Measurements from ENCODE around the gene MYO1C.
"Not testable (repeated sequence)": the region's sequence is repeated elsewhere in the genome, so short reads cannot be mapped to it uniquely, and the experiment has no call there.

Gene MYO1C

GRCh38 chr17:1452836-1453235, 39.6 kb downstream of the MYO1C start:
- Histone ChIP-seq H2BK120ac (ENCODE audit: insufficient read depth, low read length, poor library complexity) (no peak overlapping the region), H3K4me2 (ENCODE audit: low read length) (no peak overlapping the region), H3K23ac (ENCODE audit: low read length) (no peak overlapping the region), H3K4me3 (ENCODE audit: low read depth, low read length) (no peak overlapping the region), H3K27me3 (ENCODE audit: insufficient read depth, low read length) (no peaks in the 10 kb centered on the region), H2BK12ac (ENCODE audit: low read length) (no peak overlapping the region), H2AK5ac (ENCODE audit: low read length) (no peak overlapping the region), H2BK5ac (ENCODE audit: low read depth, low read length, poor library complexity) (no peak overlapping the region), H3K4ac (ENCODE audit: low read depth, low read length) (peak overlapping the region; percentile 89), H3K9me3 (ENCODE audit: insufficient read depth, low read depth, low read length) (peaks cover 2% of the 10 kb centered on the region), H3K14ac (ENCODE audit: low read length) (no peak overlapping the region), H4K8ac (ENCODE audit: low read depth, low read length) (no peak overlapping the region), H3K79me1 (ENCODE audit: low read length) (peaks cover 10% of the 10 kb centered on the region), H2AFZ (ENCODE audit: insufficient read depth, low read length, poor library complexity) (no peak overlapping the region), H3K27ac (ENCODE audit: low read depth, low read length) (no peak overlapping the region), H3K36me3 (ENCODE audit: control insufficient read depth in 1 of 2, insufficient read depth in 2 of 2, low read length in 2 of 2) (peaks cover 8 to 16% of the 10 kb centered on the region in 2 experiments), H3K9ac (ENCODE audit: low read length) (no peak overlapping the region), H3K4me1 (ENCODE audit: control insufficient read depth in 1 of 2, insufficient read depth in 2 of 2, low read length in 2 of 2) (peaks cover 9 to 12% of the 10 kb centered on the region in 2 experiments), H3K79me2 (ENCODE audit: control insufficient read depth, insufficient read depth, low read length, poor library complexity) (peaks cover 41% of the 10 kb centered on the region), H3K18ac (ENCODE audit: low read length) (no peak overlapping the region), H4K12ac (ENCODE audit: low read depth, low read length) (no peak overlapping the region), H4K91ac (ENCODE audit: low read depth, low read length) (no peak overlapping the region)
- WGBS (ENCODE audit: extremely low coverage, insufficient coverage, insufficient read length), result no CpG with 5 or more reads among the region's 5 CpGs
- DNase-seq, result no peak

GRCh38 chr17:1450261-1450660, 42.2 kb downstream of the MYO1C start:
- H2BK5ac ChIP-seq (ENCODE audit: low read depth, low read length, poor library complexity); H3K27me3 ChIP-seq (ENCODE audit: insufficient read depth, low read length); H3K79me1 ChIP-seq (ENCODE audit: low read length); H3K4me2 ChIP-seq (ENCODE audit: low read length); H4K12ac ChIP-seq (ENCODE audit: low read depth, low read length); H3K14ac ChIP-seq (ENCODE audit: low read length); H4K8ac ChIP-seq (ENCODE audit: low read depth, low read length); H4K91ac ChIP-seq (ENCODE audit: low read depth, low read length); H3K27ac ChIP-seq (ENCODE audit: low read depth, low read length); H3K18ac ChIP-seq (ENCODE audit: low read length); H2BK120ac ChIP-seq (ENCODE audit: insufficient read depth, low read length, poor library complexity); H3K23ac ChIP-seq (ENCODE audit: low read length); H3K4me3 ChIP-seq (ENCODE audit: low read depth, low read length); H2BK12ac ChIP-seq (ENCODE audit: low read length); H3K9me3 ChIP-seq (ENCODE audit: insufficient read depth, low read depth, low read length); H2AK5ac ChIP-seq (ENCODE audit: low read length); H2AFZ ChIP-seq (ENCODE audit: insufficient read depth, low read length, poor library complexity); H3K9ac ChIP-seq (ENCODE audit: low read length); DNase-seq: not testable (repeated sequence)
- WGBS (ENCODE audit: extremely low coverage, insufficient coverage, insufficient read length), result no CpG with 5 or more reads among the region's 21 CpGs
- H3K79me2 ChIP-seq (ENCODE audit: control insufficient read depth, insufficient read depth, low read length, poor library complexity), result peaks cover 40% of the 10 kb centered on the region
- H3K36me3 ChIP-seq (ENCODE audit: control insufficient read depth in 1 of 2, insufficient read depth in 2 of 2, low read length in 2 of 2), result peaks cover 8 to 23% of the 10 kb centered on the region in 2 experiments
- peak overlapping the region; percentile 64 for H3K4ac ChIP-seq (ENCODE audit: low read depth, low read length)
- H3K4me1 ChIP-seq (ENCODE audit: control insufficient read depth in 1 of 2, insufficient read depth in 2 of 2, low read length in 2 of 2), result peaks cover 10 to 12% of the 10 kb centered on the region in 2 experiments

DNA sequence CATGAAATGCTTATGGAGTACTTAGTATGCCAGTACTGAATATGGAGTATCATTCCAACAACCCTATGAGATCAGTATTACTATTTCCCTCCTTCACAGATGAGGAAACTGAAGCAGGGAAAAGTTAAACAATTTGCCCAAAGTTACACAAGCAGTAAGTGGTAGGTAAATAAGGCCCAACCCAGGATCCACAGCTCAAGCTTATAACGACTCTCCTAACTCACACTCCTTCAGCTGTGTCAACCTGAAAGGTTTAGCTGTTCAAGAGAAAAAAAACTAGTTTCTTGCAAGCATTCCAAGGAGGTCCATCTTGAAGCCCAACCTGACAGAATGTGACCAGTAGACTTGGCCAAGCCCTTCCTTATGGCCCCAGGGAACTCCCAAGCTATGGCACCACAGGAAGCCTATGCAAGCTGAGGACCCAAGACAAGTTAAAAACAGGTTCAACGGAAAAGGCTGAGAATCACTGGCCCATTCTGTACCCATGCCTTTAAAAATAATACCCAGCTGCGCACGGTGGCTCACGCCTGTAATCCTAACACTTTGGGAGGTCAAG, 43.0 kb downstream of the MYO1C start:
- Histone ChIP-seq H4K12ac (ENCODE audit: low read depth, low read length) (no peak overlapping the region), H3K23ac (ENCODE audit: low read length) (no peak overlapping the region), H3K4me1 (ENCODE audit: control insufficient read depth in 1 of 2, insufficient read depth in 2 of 2, low read length in 2 of 2) (peaks cover 7 to 8% of the 10 kb centered on the region in 2 experiments), H3K4me3 (ENCODE audit: low read depth, low read length) (no peak overlapping the region), H2BK5ac (ENCODE audit: low read depth, low read length, poor library complexity) (no peak overlapping the region), H2BK120ac (ENCODE audit: insufficient read depth, low read length, poor library complexity) (no peak overlapping the region), H4K91ac (ENCODE audit: low read depth, low read length) (no peak overlapping the region), H3K14ac (ENCODE audit: low read length) (no peak overlapping the region), H3K27ac (ENCODE audit: low read depth, low read length) (no peak overlapping the region), H2AFZ (ENCODE audit: insufficient read depth, low read length, poor library complexity) (no peak overlapping the region), H3K9me3 (ENCODE audit: insufficient read depth, low read depth, low read length) (no peaks in the 10 kb centered on the region), H2BK12ac (ENCODE audit: low read length) (no peak overlapping the region), H3K27me3 (ENCODE audit: insufficient read depth, low read length) (no peaks in the 10 kb centered on the region), H3K9ac (ENCODE audit: low read length) (no peak overlapping the region), H2AK5ac (ENCODE audit: low read length) (no peak overlapping the region), H3K18ac (ENCODE audit: low read length) (no peak overlapping the region), H3K36me3 (ENCODE audit: control insufficient read depth in 1 of 2, insufficient read depth in 2 of 2, low read length in 2 of 2) (peaks cover 8 to 25% of the 10 kb centered on the region in 2 experiments), H3K79me2 (ENCODE audit: control insufficient read depth, insufficient read depth, low read length, poor library complexity) (peaks cover 33% of the 10 kb centered on the region), H3K4me2 (ENCODE audit: low read length) (no peak overlapping the region), H3K4ac (ENCODE audit: low read depth, low read length) (peak overlapping the region; percentile 94), H3K79me1 (ENCODE audit: low read length) (no peaks in the 10 kb centered on the region), H4K8ac (ENCODE audit: low read depth, low read length) (no peak overlapping the region)
- no peak for DNase-seq
- whole genome bisulfite sequencing (ENCODE audit: extremely low coverage, insufficient coverage, insufficient read length), result no CpG with 5 or more reads among the region's 5 CpGs

- Histone ChIP-seq H3K79me1 (ENCODE audit: low read length) (no peaks in the 10 kb centered on the region), H4K8ac (ENCODE audit: low read depth, low read length) (no peak overlapping the region), H3K36me3 (ENCODE audit: control insufficient read depth in 1 of 2, insufficient read depth in 2 of 2, low read length in 2 of 2) (peaks cover 11 to 30% of the 10 kb centered on the region in 2 experiments), H3K9me3 (ENCODE audit: insufficient read depth, low read depth, low read length) (peaks cover 2% of the 10 kb centered on the region), H2AFZ (ENCODE audit: insufficient read depth, low read length, poor library complexity) (no peak overlapping the region), H3K27ac (ENCODE audit: low read depth, low read length) (no peak overlapping the region), H3K9ac (ENCODE audit: low read length) (no peak overlapping the region), H3K4me2 (ENCODE audit: low read length) (no peak overlapping the region), H2AK5ac (ENCODE audit: low read length) (no peak overlapping the region), H3K4ac (ENCODE audit: low read depth, low read length) (peak overlapping the region; percentile 49), H3K23ac (ENCODE audit: low read length) (no peak overlapping the region), H2BK120ac (ENCODE audit: insufficient read depth, low read length, poor library complexity) (no peak overlapping the region), H3K18ac (ENCODE audit: low read length) (no peak overlapping the region), H3K27me3 (ENCODE audit: insufficient read depth, low read length) (no peaks in the 10 kb centered on the region), H2BK5ac (ENCODE audit: low read depth, low read length, poor library complexity) (no peak overlapping the region), H3K4me1 (ENCODE audit: control insufficient read depth in 1 of 2, insufficient read depth in 2 of 2, low read length in 2 of 2) (peaks cover 4 to 5% of the 10 kb centered on the region in 2 experiments), H3K4me3 (ENCODE audit: low read depth, low read length) (no peak overlapping the region), H3K79me2 (ENCODE audit: control insufficient read depth, insufficient read depth, low read length, poor library complexity) (peaks cover 30% of the 10 kb centered on the region), H3K14ac (ENCODE audit: low read length) (no peak overlapping the region), H4K12ac (ENCODE audit: low read depth, low read length) (no peak overlapping the region), H2BK12ac (ENCODE audit: low read length) (no peak overlapping the region), H4K91ac (ENCODE audit: low read depth, low read length) (no peak overlapping the region)
- no CpG with 5 or more reads among the region's 7 CpGs for WGBS (ENCODE audit: extremely low coverage, insufficient coverage, insufficient read length)
- DNase-seq, result no peak
These were observed 45.4 kb downstream of the MYO1C start for GRCh38 chr17:1447052-1447451.
